ENCODE measurements around the gene LMO1.

Gene LMO1

DNA sequence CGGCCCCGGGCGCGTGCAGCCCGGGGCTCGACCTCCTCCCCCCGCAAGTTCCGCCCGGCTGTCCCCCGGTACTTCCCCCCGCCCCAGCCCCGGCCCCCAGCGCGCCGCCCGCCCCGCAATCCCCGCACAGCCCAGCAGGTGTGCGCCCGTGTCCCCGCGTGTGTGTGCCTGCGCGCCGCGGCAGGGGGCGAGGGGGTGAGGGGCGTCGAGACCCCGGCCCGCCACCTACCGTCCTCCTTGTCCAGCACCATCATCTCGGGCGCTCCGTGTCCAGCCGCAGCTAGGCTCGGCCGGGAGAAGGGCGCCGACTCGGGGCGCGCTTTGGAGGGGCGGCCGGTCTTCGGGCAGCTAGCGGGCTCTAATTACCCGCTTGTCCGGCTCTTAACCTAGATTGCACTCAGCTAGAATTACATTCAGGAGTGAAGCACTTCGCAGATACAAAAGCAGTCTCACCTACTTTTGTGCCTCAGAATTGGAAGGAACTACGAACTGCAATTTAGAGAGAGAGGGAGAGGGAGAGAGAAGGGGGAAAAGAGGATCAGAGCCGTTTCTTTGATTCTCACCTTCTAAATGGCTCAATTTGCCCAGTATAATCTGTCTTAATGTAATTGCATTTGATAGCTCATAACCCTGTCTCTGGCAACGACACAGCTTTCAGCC lies 439 bp downstream of the LMO1 start:
- no peak for DNase-seq (ENCODE audit: low spot score)

GRCh38 chr11:8262552-8263108 lies 1.0 kb downstream of the LMO1 start:
- DNase-seq (ENCODE audit: low spot score), result no peak

- no peak for DNase-seq (ENCODE audit: low spot score)
Observed at GRCh38 chr11:8261921-8262551, 1.6 kb downstream of the LMO1 start.

- DNase-seq (ENCODE audit: low spot score), result no peak
Observed at GRCh38 chr11:8261291-8261690, 2.4 kb downstream of the LMO1 start.

GRCh38 chr11:8260202-8260966 lies 3.3 kb downstream of the LMO1 start:
- DNase-seq (ENCODE audit: low spot score), result no peak

GRCh38 chr11:8259306-8259959 lies 4.2 kb downstream of the LMO1 start:
- no peak for DNase-seq (ENCODE audit: low spot score)

DNA sequence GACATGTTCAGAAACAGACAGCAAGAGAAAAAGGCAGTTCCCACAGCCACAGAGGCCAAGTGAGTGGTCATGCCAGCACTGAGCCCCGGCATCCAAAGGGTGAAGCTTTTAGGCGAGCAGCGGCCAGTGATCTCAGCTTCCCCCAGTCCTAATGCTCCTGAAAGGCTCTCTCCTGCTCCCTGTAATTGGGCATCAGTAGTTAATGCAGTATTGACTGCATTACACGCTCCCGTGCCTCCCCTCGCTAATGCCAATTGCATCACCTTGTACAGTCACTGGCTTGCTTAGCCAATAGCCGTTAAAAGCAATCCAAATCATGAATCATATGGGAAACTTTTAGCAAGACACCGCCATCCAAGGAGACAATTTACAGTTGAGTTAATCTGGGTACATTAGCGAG lies 4.9 kb downstream of the LMO1 start:
- peak; percentile 70 for DNase-seq (ENCODE audit: low spot score)

- no peak for DNase-seq (ENCODE audit: low spot score)
Observed at GRCh38 chr11:8258289-8258688, 5.4 kb downstream of the LMO1 start.

GRCh38 chr11:8257003-8257664 lies 6.5 kb downstream of the LMO1 start:
- no peak for DNase-seq (ENCODE audit: low spot score)

- DNase-seq (ENCODE audit: low spot score), result no peak
Observed at GRCh38 chr11:8256271-8257002, 7.2 kb downstream of the LMO1 start.

- no peak for DNase-seq (ENCODE audit: low spot score)
Observed at GRCh38 chr11:8253566-8253965, 10.1 kb downstream of the LMO1 start.

DNA sequence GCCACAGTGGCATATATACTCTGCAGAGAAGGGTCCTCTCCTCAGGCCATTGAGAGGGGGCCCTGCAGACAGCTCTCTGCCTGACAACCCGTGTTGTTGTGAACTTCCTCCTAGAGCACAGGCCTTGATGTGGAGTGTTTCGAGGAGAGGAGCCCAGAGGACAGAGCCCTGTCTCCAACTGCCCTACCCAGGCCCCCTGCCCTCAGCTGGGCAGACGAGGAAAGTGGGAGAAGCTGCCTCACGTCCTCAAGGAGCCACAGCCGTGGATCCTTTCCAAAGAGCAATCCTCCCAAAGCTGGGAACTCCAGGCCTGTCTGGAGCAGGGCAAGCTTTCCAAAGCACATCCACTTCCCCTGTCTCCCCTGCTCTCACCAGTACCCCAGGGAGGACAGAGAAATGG lies 10.7 kb downstream of the LMO1 start:
- no peak for DNase-seq (ENCODE audit: low spot score)

GRCh38 chr11:8252388-8252787 lies 11.3 kb downstream of the LMO1 start:
- DNase-seq (ENCODE audit: low spot score), result no peak

GRCh38 chr11:8251616-8252295 lies 11.9 kb downstream of the LMO1 start:
- no peak for DNase-seq (ENCODE audit: low spot score)

DNA sequence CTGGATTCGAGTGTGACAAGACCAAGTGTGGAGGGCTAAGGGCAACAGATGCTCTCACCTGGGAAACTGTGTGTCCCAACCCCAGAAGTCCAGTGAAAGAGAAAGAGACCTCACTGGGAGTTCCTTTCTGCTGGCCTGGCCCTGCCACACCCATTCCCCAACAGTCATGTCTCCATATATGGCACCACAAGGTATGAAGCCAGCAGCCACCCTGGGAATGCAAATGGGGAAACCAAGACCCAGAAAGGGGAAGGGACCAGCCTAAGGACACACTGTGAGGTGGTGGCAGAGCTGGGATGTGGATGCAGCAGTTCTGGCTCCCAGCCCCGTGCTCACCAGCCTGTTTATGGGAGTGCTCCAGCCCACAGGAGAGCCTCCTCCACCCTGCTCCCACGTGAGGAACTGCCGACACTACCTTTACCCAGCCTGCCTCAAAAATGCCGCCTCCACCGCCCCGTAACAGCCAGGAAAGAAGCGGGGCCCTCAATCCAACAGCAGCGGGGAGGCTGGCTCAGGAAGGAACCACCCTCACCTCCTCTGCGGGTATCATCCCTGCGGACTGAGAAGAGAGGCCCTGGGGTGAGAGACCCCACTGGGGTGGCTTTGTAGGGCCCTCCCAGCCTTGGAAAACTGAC lies 12.6 kb downstream of the LMO1 start:
- DNase-seq (ENCODE audit: low spot score), result no peak

DNA sequence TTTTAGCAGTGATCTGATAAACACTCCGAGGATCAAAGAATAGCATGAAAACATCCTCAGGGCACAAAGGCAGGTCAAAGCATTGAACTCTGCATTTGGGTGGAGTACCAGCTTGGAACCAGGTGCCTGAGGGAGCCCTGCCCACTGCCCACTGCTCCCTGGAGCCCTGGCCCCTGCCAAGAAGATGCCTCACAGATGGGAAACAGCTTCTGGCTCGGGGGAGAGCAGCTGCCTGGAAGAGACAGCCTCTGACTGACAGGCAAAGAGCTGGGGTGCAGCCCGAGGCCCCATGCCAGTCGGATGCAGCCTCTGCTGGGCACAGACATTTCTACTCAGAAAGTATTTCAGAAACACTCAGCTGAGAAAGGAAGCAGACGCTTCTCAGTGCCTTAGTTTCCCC lies 13.2 kb downstream of the LMO1 start:
- DNase-seq (ENCODE audit: low spot score), result no peak

GRCh38 chr11:8249482-8249881 lies 14.2 kb downstream of the LMO1 start:
- no peak for DNase-seq (ENCODE audit: low spot score)

DNA sequence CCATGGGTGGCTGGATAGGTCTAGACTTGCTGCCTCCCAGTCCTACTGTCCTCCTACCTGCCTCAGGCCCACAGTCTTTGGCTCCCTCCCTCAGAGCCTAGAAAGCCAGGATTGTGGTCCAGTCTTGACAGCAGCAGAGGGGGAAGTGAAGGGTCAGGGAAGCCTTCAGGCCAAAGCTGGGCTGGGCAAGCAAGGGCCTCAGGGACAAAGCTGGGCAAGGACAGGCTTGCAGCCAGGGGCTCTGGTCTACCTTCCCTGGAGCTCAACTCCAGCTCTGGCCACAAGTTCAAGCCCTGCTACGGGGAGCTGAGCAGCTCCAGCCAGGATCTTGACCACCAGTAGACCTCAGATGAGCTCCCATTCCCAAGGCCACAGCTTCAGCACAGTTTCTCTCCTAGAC lies 14.9 kb downstream of the LMO1 start:
- no peak for DNase-seq (ENCODE audit: low spot score)

- DNase-seq (ENCODE audit: low spot score), result peak; percentile 8
Observed at GRCh38 chr11:8247312-8247711, 16.4 kb downstream of the LMO1 start.

GRCh38 chr11:8243458-8243857 lies 20.2 kb downstream of the LMO1 start:
- DNase-seq (ENCODE audit: low spot score), result no peak
